GM19351 (cell line): ENCODE data around the gene SPRYD3.
"Not testable (repeated sequence)": the region's sequence is repeated elsewhere in the genome, so short reads cannot be mapped to it uniquely, and the experiment has no call there.

Experiments used
- ATAC-seq: cut with Tn5 transposase; IDR thresholded peaks from one replicate; pipeline ENCODE4 v1.9.1; 2021; ENCODE audit warnings: mild to moderate bottlenecking, moderate library complexity; ENCODE audit not compliant: unreplicated experiment

SPRYD3 gene

DNA sequence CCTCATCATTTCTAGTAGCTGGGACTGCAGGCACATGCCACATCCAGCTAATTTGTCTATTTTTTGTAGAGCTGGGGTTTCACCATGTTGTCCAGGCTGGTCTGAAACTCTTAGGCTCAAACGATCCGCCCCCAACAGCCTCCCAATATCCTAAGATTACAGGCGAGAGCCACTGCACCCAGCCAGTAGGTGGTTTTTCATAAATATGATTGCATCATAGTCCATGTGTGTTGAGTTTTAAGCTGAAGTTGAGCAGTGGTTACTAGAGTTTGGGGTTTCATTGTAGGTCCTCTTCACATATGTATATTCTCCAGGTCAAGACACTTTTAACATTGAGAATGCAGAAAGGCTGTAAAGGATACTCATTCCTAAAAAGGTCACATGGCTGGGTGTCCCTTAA is 42.4 kb downstream of the SPRYD3 start:
- ATAC-seq = no peak

DNA sequence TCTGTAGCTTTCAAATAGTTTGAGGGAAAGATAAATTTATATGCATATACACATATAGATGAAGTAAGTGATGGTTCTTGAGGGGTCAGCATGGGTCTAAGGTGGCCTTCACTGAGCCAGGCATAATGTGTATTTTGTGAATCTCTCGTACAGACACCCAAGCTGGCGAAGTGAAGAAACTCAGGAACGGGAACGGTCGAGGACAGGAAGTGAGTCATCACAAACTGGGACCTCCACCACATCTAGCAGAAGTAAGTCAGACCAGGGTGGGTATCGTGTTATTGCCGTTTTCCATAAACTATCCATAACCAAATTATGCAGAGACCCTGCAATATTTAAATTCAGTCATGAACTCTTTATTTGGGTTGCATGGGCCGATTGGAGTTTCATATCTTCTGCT is 44.7 kb downstream of the SPRYD3 start:
- no peak for ATAC-seq

DNA sequence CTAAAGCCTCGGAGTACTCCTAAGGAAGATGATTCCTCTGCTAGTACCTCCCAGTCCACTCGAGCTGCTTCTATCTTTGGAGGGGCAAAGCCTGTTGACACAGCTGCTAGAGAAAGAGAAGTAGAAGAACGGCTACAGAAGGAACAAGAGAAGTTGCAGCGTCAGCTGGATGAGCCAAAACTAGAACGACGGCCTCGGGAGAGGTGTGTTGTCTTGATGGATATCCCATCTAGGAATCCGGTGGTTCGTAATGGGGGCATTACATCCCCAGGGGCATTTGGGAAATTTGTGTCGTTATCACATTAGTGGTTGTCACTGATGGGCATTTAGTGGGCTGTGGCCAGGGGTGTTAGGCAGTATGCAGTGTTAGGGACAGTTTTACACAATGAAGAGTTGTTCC is 45.4 kb downstream of the SPRYD3 start:
- not testable (repeated sequence) for ATAC-seq

DNA sequence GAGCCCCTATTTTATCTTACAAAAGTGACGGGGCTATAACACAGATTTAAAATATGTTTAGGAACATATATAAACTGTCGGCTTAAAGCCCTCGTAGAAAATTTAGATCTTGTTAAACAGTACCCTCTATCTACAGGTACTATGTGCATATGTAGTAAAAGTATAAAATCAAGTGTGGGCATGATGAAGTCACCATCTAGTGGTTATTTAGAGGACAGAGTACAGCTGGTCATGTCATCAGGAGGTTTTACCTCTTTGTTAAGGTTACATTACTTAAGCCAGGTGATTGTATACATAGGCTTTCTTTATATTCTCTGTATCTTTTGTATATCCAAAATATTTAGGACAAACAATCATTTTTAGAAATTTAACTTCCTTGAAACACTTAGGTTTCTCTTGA is 47.6 kb downstream of the SPRYD3 start:
- ATAC-seq = no peak

DNA sequence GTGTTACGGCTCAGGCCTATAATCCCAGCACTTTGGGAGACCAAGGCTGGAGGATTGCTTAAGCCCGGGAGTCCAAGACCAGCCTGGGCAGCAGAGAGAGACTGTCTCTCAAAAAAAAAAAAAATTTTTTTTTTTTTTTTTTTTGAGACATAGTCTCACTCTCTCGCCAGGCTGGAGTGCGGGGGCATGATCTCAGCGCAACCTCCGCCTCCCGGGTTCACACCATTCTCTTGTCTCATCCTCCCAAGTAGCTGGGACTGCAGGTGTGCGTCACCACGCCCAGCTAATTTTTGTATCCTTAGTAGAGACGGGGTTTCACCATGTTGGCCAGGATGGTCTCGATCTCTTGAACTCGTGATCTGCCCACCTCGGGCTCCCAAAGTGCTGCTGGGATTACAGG is 52.2 kb downstream of the SPRYD3 start:
- not testable (repeated sequence) for ATAC-seq

DNA sequence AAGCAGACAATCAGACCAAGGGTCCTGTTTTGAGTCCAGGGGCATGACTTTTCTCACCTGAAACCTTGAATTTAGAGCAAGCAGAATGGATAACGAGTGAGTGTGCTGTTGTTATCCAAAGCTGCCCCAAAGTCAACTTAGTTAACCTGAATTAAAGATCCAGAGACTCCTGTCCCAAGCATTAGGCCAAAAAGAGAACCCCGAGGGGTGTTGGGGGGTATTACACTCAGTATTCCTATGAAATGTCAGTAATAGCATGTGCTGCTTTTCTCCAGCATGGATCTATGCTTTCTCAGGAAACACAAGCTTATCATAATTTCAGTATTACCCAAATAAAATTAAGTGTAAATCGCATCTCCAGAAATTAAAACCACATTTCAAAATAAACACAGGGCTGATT is 53.9 kb downstream of the SPRYD3 start:
- no peak for ATAC-seq

DNA sequence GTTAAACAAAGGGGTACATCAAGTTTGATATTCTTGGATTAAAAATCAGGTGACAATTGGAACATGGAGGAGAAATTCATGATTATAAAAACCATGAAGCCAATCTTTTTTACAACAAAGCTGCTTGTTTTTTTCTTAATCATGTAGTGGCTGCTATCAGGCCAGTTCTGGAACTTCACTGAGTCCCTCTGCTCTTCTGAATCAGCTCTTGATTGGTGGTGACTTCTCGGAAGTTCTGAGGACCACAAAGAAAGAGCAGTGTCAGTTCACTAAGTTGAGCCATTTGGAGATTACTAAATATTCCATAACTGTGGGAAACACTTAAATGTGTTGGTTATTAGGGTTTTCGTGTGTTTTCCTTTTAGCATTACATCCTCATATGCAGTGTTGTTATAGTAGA is 64.5 kb downstream of the SPRYD3 start:
- ATAC-seq = no peak
